Measurements from ENCODE around the gene PXDN. TPM values are rescaled to one million over a fixed set of nuclear protein-coding genes. Genes with fewer than 3 reads are reported as not detected.

Gene PXDN
- total RNA-seq, 4 donors from 2014 or later = 0.72 to 10.9 (median 5.9) TPM

GRCh38 chr2:1773883-1774282 lies 29.6 kb upstream of the PXDN start:
- intact Hi-C loops (cut with DNase I) = no loop called here
- 40 to 54% methylated on average over 6 to 7 of the region's 7 CpGs for WGBS, 2 donors
- Histone ChIP-seq H3K9me3 (no peaks in the 10 kb centered on the region), H3K4me3 (no peak overlapping the region), H3K27ac (no peak overlapping the region), H3K36me3 (no peaks in the 10 kb centered on the region), H3K4me1 (no peaks in the 10 kb centered on the region), H3K27me3 (no peaks in the 10 kb centered on the region)
- TF ChIP-seq CTCF (IDR thresholded peaks at IDR 0.05) = no peak
- TF ChIP-seq POLR2A (IDR thresholded peaks at IDR 0.05) = no peak
- no peak for DNase-seq

GRCh38 chr2:1772471-1773267 lies 28.4 kb upstream of the PXDN start:
- Histone ChIP-seq H3K27me3 (no peaks in the 10 kb centered on the region), H3K4me3 (no peak overlapping the region), H3K4me1 (no peaks in the 10 kb centered on the region), H3K9me3 (no peaks in the 10 kb centered on the region), H3K27ac (no peak overlapping the region), H3K36me3 (no peaks in the 10 kb centered on the region)
- no peak for TF ChIP-seq CTCF (IDR thresholded peaks at IDR 0.05)
- TF ChIP-seq POLR2A (IDR thresholded peaks at IDR 0.05) = no peak
- DNase-seq = no peak
- intact Hi-C loops (cut with DNase I) = no loop called here
- 68 to 75% methylated on average over 6 to 8 of the region's 8 CpGs for WGBS, 2 donors

GRCh38 chr2:1771626-1772280 lies 27.4 kb upstream of the PXDN start:
- intact Hi-C loops (cut with DNase I) = no loop called here

GRCh38 chr2:1770566-1771380 lies 26.5 kb upstream of the PXDN start:
- H3K4me3 ChIP-seq = no peak overlapping the region
- WGBS, 2 donors = 66 to 87% methylated on average over 8 to 23 of the region's 23 CpGs
- DNase-seq = no peak
- H3K27me3 ChIP-seq = peaks cover 0 to 4% (median 0%) of the 10 kb centered on the region in 4 donors
- TF ChIP-seq CTCF (IDR thresholded peaks at IDR 0.05) (no peak), POLR2A (IDR thresholded peaks at IDR 0.05) (no peak)
- no peaks in the 10 kb centered on the region for H3K9me3 ChIP-seq
- H3K27ac ChIP-seq = no peak overlapping the region
- no peaks in the 10 kb centered on the region for H3K4me1 ChIP-seq
- H3K36me3 ChIP-seq = no peaks in the 10 kb centered on the region
- intact Hi-C loops (cut with DNase I) = no loop called here

More at GRCh38 chr2:1771626-1772280, 27.4 kb upstream of the PXDN start:
- TF ChIP-seq CTCF (IDR thresholded peaks at IDR 0.05) (no peak), POLR2A (IDR thresholded peaks at IDR 0.05) (no peak)
- no peak overlapping the region for H3K27ac ChIP-seq
- no peak for DNase-seq
- H3K9me3 ChIP-seq = no peaks in the 10 kb centered on the region
- peaks cover 0 to 4% (median 0%) of the 10 kb centered on the region in 4 donors for H3K27me3 ChIP-seq
- H3K4me1 ChIP-seq = no peaks in the 10 kb centered on the region
- H3K36me3 ChIP-seq = no peaks in the 10 kb centered on the region
- WGBS, 2 donors = 36 to 52% methylated on average over 1 to 3 of the region's 3 CpGs
- H3K4me3 ChIP-seq = no peak overlapping the region

Data from esophagus squamous epithelium (tissue), 5 donors.